ENCODE data around the gene SLC25A45. TPM values are rescaled to one million over a fixed set of nuclear protein-coding genes. Genes with fewer than 3 reads are reported as not detected.

Gene SLC25A45
- total and polyA plus RNA-seq, 2 of the 4 experiments (the other 2 are of a cell fraction), result 0.72 to 1.2 TPM

- H3K9me3 ChIP-seq (ENCODE audit: control insufficient read depth, insufficient read depth, low read length), result no peaks in the 10 kb centered on the region
- no peak for TF ChIP-seq MXI1 (IDR thresholded peaks at IDR 0.05; ENCODE audit: borderline replicate concordance, low read depth, low read length)
- no peak for TF ChIP-seq RAD21 (IDR thresholded peaks at IDR 0.05; ENCODE audit: low read length)
- no peak for TF ChIP-seq BHLHE40 (IDR thresholded peaks at IDR 0.05; ENCODE audit: low read depth, low read length)
- no peak for TF ChIP-seq CEBPB (IDR thresholded peaks at IDR 0.05; ENCODE audit: low read depth, low read length)
- TF ChIP-seq, protein P1, sequence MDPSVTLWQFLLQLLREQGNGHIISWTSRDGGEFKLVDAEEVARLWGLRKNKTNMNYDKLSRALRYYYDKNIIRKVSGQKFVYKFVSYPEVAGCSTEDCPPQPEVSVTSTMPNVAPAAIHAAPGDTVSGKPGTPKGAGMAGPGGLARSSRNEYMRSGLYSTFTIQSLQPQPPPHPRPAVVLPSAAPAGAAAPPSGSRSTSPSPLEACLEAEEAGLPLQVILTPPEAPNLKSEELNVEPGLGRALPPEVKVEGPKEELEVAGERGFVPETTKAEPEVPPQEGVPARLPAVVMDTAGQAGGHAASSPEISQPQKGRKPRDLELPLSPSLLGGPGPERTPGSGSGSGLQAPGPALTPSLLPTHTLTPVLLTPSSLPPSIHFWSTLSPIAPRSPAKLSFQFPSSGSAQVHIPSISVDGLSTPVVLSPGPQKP (IDR thresholded peaks at IDR 0.05; ENCODE audit: borderline replicate concordance, low read depth, low read length), result no peak
- TF ChIP-seq MAZ (IDR thresholded peaks at IDR 0.05; ENCODE audit: borderline replicate concordance, low read depth, low read length), result no peak
- no peak for TF ChIP-seq FOS (IDR thresholded peaks at IDR 0.05; ENCODE audit: low read depth, low read length)
- no peak for TF ChIP-seq MAFK (IDR thresholded peaks at IDR 0.05; ENCODE audit: low read depth, low read length)
- TF ChIP-seq NFE2L2 (IDR thresholded peaks at IDR 0.05; ENCODE audit: low read depth, low read length), result no peak
- H2AK9ac ChIP-seq (replicated peaks; ENCODE audit: low read depth, low read length, poor library complexity), result no peak overlapping the region
- no peak overlapping the region for H3K56ac ChIP-seq (ENCODE audit: extremely low read depth, insufficient read depth, low read length)
- no peak for DNase-seq
- no peak overlapping the region for H4K5ac ChIP-seq (ENCODE audit: low read depth, low read length)
- no peak overlapping the region for H2BK15ac ChIP-seq (ENCODE audit: low read depth, low read length)
- dilution Hi-C loops (cut with HindIII; ENCODE audit: low sequenced_read_pairs, unreplicated experiment) (no loop called here), in situ Hi-C loops (cut with MboI; ENCODE audit: low sequenced_read_pairs) (no loop called here), intact Hi-C loops (cut with micrococcal nuclease) (no loop called here)
- BruUV-seq (replicated peaks), result no TSS peak
- ChIA-PET CTCF (interaction anchor here (0.6 kb wide), 1 partner anchor 23 kb away, joined by 3 read pairs; the partner anchor contains the start of gene DPF2), POLR2A (ENCODE audit: unreplicated experiment) (interaction anchor here (2.8 kb wide), 1 partner anchor 143 kb away, joined by 10 read pairs; the partner anchor contains the start of gene MALAT1)
- no peak overlapping the region for H2BK20ac ChIP-seq (ENCODE audit: low read depth, low read length)
- no peak overlapping the region for H3K27ac ChIP-seq (ENCODE audit: insufficient read depth, low read length)
- H3K4me3 ChIP-seq (ENCODE audit: insufficient read depth, low read depth, low read length), result no peak overlapping the region
- no peak overlapping the region for H3K4ac ChIP-seq (ENCODE audit: low read depth, low read length)
- H3K9ac ChIP-seq (ENCODE audit: low read depth, low read length), result no peak overlapping the region
- peaks cover 8% of the 10 kb centered on the region for H3K4me1 ChIP-seq (ENCODE audit: control insufficient read depth, insufficient read depth, low read length)
- no peak overlapping the region for H2BK5ac ChIP-seq (ENCODE audit: low read depth, low read length, poor library complexity, severe bottlenecking)
- peaks cover 22% of the 10 kb centered on the region for H3K27me3 ChIP-seq (ENCODE audit: control insufficient read depth, insufficient read depth, low read length)
- peaks cover 15% of the 10 kb centered on the region for H3K36me3 ChIP-seq (ENCODE audit: control insufficient read depth, insufficient read depth, low read length)
- H4K20me1 ChIP-seq (ENCODE audit: insufficient read depth, low read length), result peaks cover 15% of the 10 kb centered on the region
- H3K18ac ChIP-seq (ENCODE audit: low read depth, low read length), result no peak overlapping the region
- 92% methylated on average over 18 of the region's 30 CpGs; no CpG with 5 or more reads in 1 of the 2 experiments for WGBS, 2 experiments (ENCODE audit: extremely low coverage in 2 of 2, insufficient read length in 1 of 2)
- no peak overlapping the region for H3K4me2 ChIP-seq (ENCODE audit: low read depth, low read length)
- H3K23ac ChIP-seq (ENCODE audit: low read depth, low read length), result no peak overlapping the region
- H4K8ac ChIP-seq (ENCODE audit: low read depth in 2 of 2, low read length in 2 of 2), result no peak overlapping the region
- peak overlapping the region; percentile 81 for H2AFZ ChIP-seq (replicated peaks; ENCODE audit: low read length, poor library complexity)
- no peak overlapping the region for H3K14ac ChIP-seq (replicated peaks; ENCODE audit: low read depth, low read length)
- no peak overlapping the region for H2BK120ac ChIP-seq (ENCODE audit: low read depth, low read length)
- no peak overlapping the region for H2AK5ac ChIP-seq (ENCODE audit: low read depth, low read length)
- no peak overlapping the region for H4K91ac ChIP-seq (ENCODE audit: insufficient read depth, low read depth, low read length)
- H3K9me1 ChIP-seq (ENCODE audit: insufficient read depth, low read length), result peaks cover 9% of the 10 kb centered on the region; the same call in 1 of the 2 replicates
- ATAC-seq (ENCODE audit: low read depth), result no peak
- H3K79me1 ChIP-seq (ENCODE audit: low read depth in 1 of 2, low read length in 2 of 2), result 0 out of 4 replicates have a peak, but pooled peaks cover 0 to 4% of the 10 kb centered on the region in 2 experiments
Measured at GRCh38 chr11:65356394-65356972, 26.0 kb downstream of the SLC25A45 start.
